GM12878 (cell line): ENCODE results near the gene CFDP1. TPM values are rescaled to one million over a fixed set of nuclear protein-coding genes. Genes with fewer than 3 reads are reported as not detected.

Source experiments
- CBX3 ChIP-seq: fragments of 200-600 bp; sonication (generic); IDR thresholded peaks from 2 replicates; pipeline ENCODE4 v1.6.1; 2016; ENCODE audit warnings: low read depth, borderline replicate concordance
- FOXK2 ChIP-seq: fragments of 450-650 bp; IDR thresholded peaks from 2 replicates; pipeline ENCODE4 v1.6.1; 2017; ENCODE audit warnings: mild to moderate bottlenecking, moderate library complexity
- MYB ChIP-seq: fragments of 150-350 bp; IDR thresholded peaks from 2 replicates; pipeline ENCODE4 v1.6.1; 2014; ENCODE audit warnings: mild to moderate bottlenecking, low read depth, low read length, borderline replicate concordance
- NFIC ChIP-seq: IDR thresholded peaks from 2 replicates; pipeline ENCODE4 v1.6.1; 2012; ENCODE audit warnings: low read depth, mild to moderate bottlenecking, inconsistent platforms, low read length, moderate library complexity
- NRF1 ChIP-seq: conservative IDR thresholded peaks from 2 replicates; pipeline ENCODE4 v1.6.1; 2011; ENCODE audit warnings: mild to moderate bottlenecking, low read depth, low read length, improper control_type of control experiment
- POLR2A ChIP-seq: IDR thresholded peaks from 2 replicates; pipeline ENCODE4 v1.6.1; 2011; ENCODE audit warnings: low read depth, mild to moderate bottlenecking, low read length
- RB1 ChIP-seq: fragments of 450-650 bp; formaldehyde crosslinking; IDR thresholded peaks from 2 replicates; pipeline ENCODE4 v1.6.1; 2017; ENCODE audit warnings: mild to moderate bottlenecking, borderline replicate concordance
- RCOR1 ChIP-seq: conservative IDR thresholded peaks from 2 replicates; pipeline ENCODE4 v1.6.1; 2012; ENCODE audit warnings: low read depth, low read length, improper control_type of control experiment
- RELB ChIP-seq: fragments of 450-650 bp; IDR thresholded peaks from 2 replicates; pipeline ENCODE4 v1.6.1; 2017; ENCODE audit warnings: low read depth, mild to moderate bottlenecking, moderate library complexity
- SMC3 ChIP-seq: IDR thresholded peaks from 2 replicates; pipeline ENCODE4 v1.6.1; 2011; ENCODE audit warnings: low read length, improper control_type of control experiment, borderline replicate concordance
- SRF ChIP-seq, 2 experiments: IDR thresholded peaks; 2 replicates each; pipeline ENCODE4 v1.6.1; 2011; ENCODE audit warnings: low read depth in 2 of 2, low read length in 2 of 2, mild to moderate bottlenecking in 1 of 2, moderate library complexity in 1 of 2
- SUPT20H ChIP-seq: IDR thresholded peaks from 2 replicates; pipeline ENCODE4 v1.6.1; 2011; ENCODE audit warnings: low read depth, mild to moderate bottlenecking, low read length, moderate library complexity, borderline replicate concordance; ENCODE audit not compliant: control insufficient read depth
- TCF7 ChIP-seq: IDR thresholded peaks from 2 replicates; pipeline ENCODE4 v1.6.1; 2014; ENCODE audit warnings: antibody characterized with exemption, borderline replicate concordance
- ZNF207 ChIP-seq: fragments of 450-650 bp; IDR thresholded peaks from 2 replicates; pipeline ENCODE4 v1.6.1; 2014; ENCODE audit warnings: antibody characterized with exemption, mild to moderate bottlenecking, borderline replicate concordance
- polyA plus RNA-seq, 11 experiments: library from polyadenylated mRNA; depleted of rRNA in 4 of 11; unstranded in 6 of 11; stranded (reverse) in 5 of 11; fragments of >200 nt; fragmentation: Nextera tagmentation in 4 of 11; fragmentation: Illumina TruSeq in 1 of 11; extraction: Ambion mirVana in 4 of 11; extraction: Trizol in 1 of 11; gene quantifications; 1 replicate in 1 of 11; 2 replicates in 10 of 11; pipeline versions ENCODE4 v1.2.1 to v1.2.3, GENCODE V29; 2011 to 2016; ENCODE audit warnings: inconsistent platforms in 2 of 11, missing spikeins in 2 of 11, low read depth in 1 of 11
- total RNA-seq, 4 experiments: library from RNA; depleted of rRNA in 3 of 4; stranded (reverse); fragments of >200 nt in 3 of 4; fragmentation: Illumina TruSeq in 1 of 4; extraction: Trizol in 1 of 4; gene quantifications; 2 replicates each; pipeline versions ENCODE4 v1.2.1 to v1.2.3, GENCODE V29; 2013 to 2021

CFDP1 gene
- total and polyA plus RNA-seq, 10 of the 15 experiments (the other 5 are each of a cell fraction or from before 2014, with no cell fraction given), result 22.3 to 64.8 (median 36.7) TPM

- TF ChIP-seq MYB (no peak), FOXK2 (no peak), RELB (peak; percentile 77), NFIC (peak; percentile 95), RB1 (no peak), NRF1 (no peak), SUPT20H (no peak), POLR2A (no peak), SMC3 (no peak; the same call in 1 of the 2 replicates), RCOR1 (no peak), TCF7 (peak; percentile 53; the same call in 1 of the 2 replicates), ZNF207 (no peak), SRF (IDR thresholded peaks at IDR 0.05; ENCODE audit: low read depth in 2 of 2, low read length in 2 of 2) (0 out of 4 replicates have a peak, but pooled peaks of 1 of the 2 experiments have one; percentile 21), CBX3 (no peak)
Measured at GRCh38 chr16:75379911-75380847, 53.1 kb downstream of the CFDP1 start (continued).
